NCI-H1930 (cell line): ENCODE data around the gene RPRD1B.
A peak's percentile ranks its signal among the peaks of the same experiment; 100 is the strongest.

Experiments
- DNase-seq, 2 experiments: peaks; one replicate each; lab custom pipeline; 2025; lab: John Stamatoyannopoulos, UW

The RPRD1B gene

GRCh38 chr20:38123021-38123587, 89.6 kb downstream of the RPRD1B start:
- DNase-seq, result no peak

- DNase-seq, result peak in 1 of 2 experiments; percentile 43
Observed at GRCh38 chr20:38125157-38126056, 91.9 kb downstream of the RPRD1B start.

- DNase-seq, result no peak
Observed at GRCh38 chr20:38126146-38126921, 92.8 kb downstream of the RPRD1B start.

GRCh38 chr20:38126932-38127621, 93.5 kb downstream of the RPRD1B start:
- DNase-seq, result no peak

GRCh38 chr20:38127920-38128528, 94.5 kb downstream of the RPRD1B start:
- no peak for DNase-seq

- DNase-seq, result no peak
Observed at GRCh38 chr20:38128691-38129090, 95.1 kb downstream of the RPRD1B start.

GRCh38 chr20:38129248-38129865, 95.8 kb downstream of the RPRD1B start:
- DNase-seq, result no peak

- DNase-seq, result no peak
Observed at GRCh38 chr20:38129893-38130609, 96.5 kb downstream of the RPRD1B start.

GRCh38 chr20:38130687-38131587, 97.4 kb downstream of the RPRD1B start:
- no peak for DNase-seq

- no peak for DNase-seq
Observed at GRCh38 chr20:38131588-38132121, 98.1 kb downstream of the RPRD1B start.

GRCh38 chr20:38132156-38132909, 98.8 kb downstream of the RPRD1B start:
- no peak for DNase-seq

GRCh38 chr20:38132910-38133501, 99.5 kb downstream of the RPRD1B start:
- no peak for DNase-seq

GRCh38 chr20:38133680-38134426, 100.3 kb downstream of the RPRD1B start:
- DNase-seq, result no peak

GRCh38 chr20:38134427-38135270, 101.1 kb downstream of the RPRD1B start:
- DNase-seq, result no peak

GRCh38 chr20:38135271-38135650, 101.7 kb downstream of the RPRD1B start:
- DNase-seq, result no peak

GRCh38 chr20:38135651-38136420, 102.3 kb downstream of the RPRD1B start:
- DNase-seq, result no peak
